SK-N-SH (cell line): ENCODE data around the gene TNPO1.

Experiments
- EP300 ChIP-seq, 2 experiments: IDR thresholded peaks; 2 replicates each; pipeline versions ENCODE4 v1.4.0 to v1.6.1; 2012; ENCODE audit warnings: borderline replicate concordance in 1 of 2, low read depth in 1 of 2, low read length in 1 of 2
- EZH2phosphoT487 ChIP-seq: fragments of 200-600 bp; sonication (generic); IDR thresholded peaks from 2 replicates; pipeline ENCODE4 v1.6.1; 2017; ENCODE audit warnings: low read depth, mixed run types, mild to moderate bottlenecking, antibody characterized with exemption, moderate library complexity, borderline replicate concordance
- GABPA ChIP-seq: IDR thresholded peaks from 2 replicates; pipeline ENCODE4 v1.4.0; 2012; ENCODE audit warnings: low read depth, mild to moderate bottlenecking
- MXI1 ChIP-seq: IDR thresholded peaks from 2 replicates; pipeline ENCODE4 v1.6.1; 2012; ENCODE audit warnings: mild to moderate bottlenecking, low read depth, low read length, improper control_type of control experiment
- NRF1 ChIP-seq: IDR thresholded peaks from 2 replicates; pipeline ENCODE4 v1.6.1; 2012; ENCODE audit warnings: low read depth, mild to moderate bottlenecking, low read length
- POLR2AphosphoS5 ChIP-seq: IDR thresholded peaks from 2 replicates; pipeline ENCODE4 v1.6.1; 2012; ENCODE audit warnings: low read depth, low read length
- SIN3A ChIP-seq: IDR thresholded peaks from 2 replicates; pipeline ENCODE4 v1.6.1; 2012; ENCODE audit warnings: low read depth, mild to moderate bottlenecking, low read length, moderate library complexity, borderline replicate concordance
- TAF1 ChIP-seq: IDR thresholded peaks from 2 replicates; pipeline ENCODE4 v1.6.1; 2012; ENCODE audit warnings: low read depth, mild to moderate bottlenecking, low read length, moderate library complexity, borderline replicate concordance
- TEAD4 ChIP-seq: IDR thresholded peaks from 2 replicates; pipeline ENCODE4 v1.4.0; 2012; ENCODE audit warnings: mild to moderate bottlenecking, borderline replicate concordance; ENCODE audit not compliant: insufficient read depth
- TF ChIP-seq, protein P1 (sequence below): fragments of 200-600 bp; sonication (generic); IDR thresholded peaks from 2 replicates; pipeline ENCODE4 v1.6.1; 2017; ENCODE audit warnings: antibody characterized with exemption, mild to moderate bottlenecking, moderate library complexity
- TF ChIP-seq, protein P2 (sequence below): IDR thresholded peaks from 2 replicates; pipeline ENCODE4 v1.4.0; 2012; ENCODE audit warnings: low read depth, borderline replicate concordance
- TF ChIP-seq, protein P3 (sequence below): IDR thresholded peaks from 2 replicates; pipeline ENCODE4 v1.4.0; 2012; ENCODE audit warnings: low read depth
- TF ChIP-seq, protein P4 (sequence below): IDR thresholded peaks from 2 replicates; pipeline ENCODE4 v1.4.0; 2012; ENCODE audit warnings: low read depth, borderline replicate concordance

DNA sequence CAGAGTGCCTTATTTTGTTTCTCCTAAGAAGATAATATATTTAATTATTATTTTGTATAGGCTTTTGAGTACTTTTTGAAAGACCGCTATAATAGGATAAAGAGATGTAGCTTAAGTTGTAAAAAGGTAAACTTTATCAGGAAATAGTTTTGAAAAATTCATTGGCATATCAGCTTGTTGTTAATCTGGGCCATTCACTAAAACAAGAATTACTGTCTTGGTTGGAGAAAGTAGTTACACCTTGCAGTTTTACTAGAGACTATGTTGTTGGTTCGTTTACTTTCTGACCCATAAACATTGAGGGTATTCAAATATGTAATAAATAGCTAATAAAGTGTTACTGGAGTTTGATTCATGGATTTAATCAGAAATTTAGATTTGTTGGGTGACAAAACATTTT lies 33.7 kb downstream of the TNPO1 start:
- TF ChIP-seq, protein P1, sequence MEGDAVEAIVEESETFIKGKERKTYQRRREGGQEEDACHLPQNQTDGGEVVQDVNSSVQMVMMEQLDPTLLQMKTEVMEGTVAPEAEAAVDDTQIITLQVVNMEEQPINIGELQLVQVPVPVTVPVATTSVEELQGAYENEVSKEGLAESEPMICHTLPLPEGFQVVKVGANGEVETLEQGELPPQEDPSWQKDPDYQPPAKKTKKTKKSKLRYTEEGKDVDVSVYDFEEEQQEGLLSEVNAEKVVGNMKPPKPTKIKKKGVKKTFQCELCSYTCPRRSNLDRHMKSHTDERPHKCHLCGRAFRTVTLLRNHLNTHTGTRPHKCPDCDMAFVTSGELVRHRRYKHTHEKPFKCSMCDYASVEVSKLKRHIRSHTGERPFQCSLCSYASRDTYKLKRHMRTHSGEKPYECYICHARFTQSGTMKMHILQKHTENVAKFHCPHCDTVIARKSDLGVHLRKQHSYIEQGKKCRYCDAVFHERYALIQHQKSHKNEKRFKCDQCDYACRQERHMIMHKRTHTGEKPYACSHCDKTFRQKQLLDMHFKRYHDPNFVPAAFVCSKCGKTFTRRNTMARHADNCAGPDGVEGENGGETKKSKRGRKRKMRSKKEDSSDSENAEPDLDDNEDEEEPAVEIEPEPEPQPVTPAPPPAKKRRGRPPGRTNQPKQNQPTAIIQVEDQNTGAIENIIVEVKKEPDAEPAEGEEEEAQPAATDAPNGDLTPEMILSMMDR: no peak
- TF ChIP-seq POLR2AphosphoS5: no peak
- TF ChIP-seq EZH2phosphoT487: no peak
- no peak for TF ChIP-seq TAF1
- TF ChIP-seq SIN3A: no peak
- TF ChIP-seq MXI1: no peak
- TF ChIP-seq EP300 (IDR thresholded peaks at IDR 0.05; ENCODE audit: borderline replicate concordance in 1 of 2, low read depth in 1 of 2, low read length in 1 of 2): no peak
- TF ChIP-seq TEAD4: no peak
- TF ChIP-seq, protein P2, sequence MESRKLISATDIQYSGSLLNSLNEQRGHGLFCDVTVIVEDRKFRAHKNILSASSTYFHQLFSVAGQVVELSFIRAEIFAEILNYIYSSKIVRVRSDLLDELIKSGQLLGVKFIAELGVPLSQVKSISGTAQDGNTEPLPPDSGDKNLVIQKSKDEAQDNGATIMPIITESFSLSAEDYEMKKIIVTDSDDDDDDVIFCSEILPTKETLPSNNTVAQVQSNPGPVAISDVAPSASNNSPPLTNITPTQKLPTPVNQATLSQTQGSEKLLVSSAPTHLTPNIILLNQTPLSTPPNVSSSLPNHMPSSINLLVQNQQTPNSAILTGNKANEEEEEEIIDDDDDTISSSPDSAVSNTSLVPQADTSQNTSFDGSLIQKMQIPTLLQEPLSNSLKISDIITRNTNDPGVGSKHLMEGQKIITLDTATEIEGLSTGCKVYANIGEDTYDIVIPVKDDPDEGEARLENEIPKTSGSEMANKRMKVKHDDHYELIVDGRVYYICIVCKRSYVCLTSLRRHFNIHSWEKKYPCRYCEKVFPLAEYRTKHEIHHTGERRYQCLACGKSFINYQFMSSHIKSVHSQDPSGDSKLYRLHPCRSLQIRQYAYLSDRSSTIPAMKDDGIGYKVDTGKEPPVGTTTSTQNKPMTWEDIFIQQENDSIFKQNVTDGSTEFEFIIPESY: no peak
- no peak for TF ChIP-seq NRF1
- TF ChIP-seq GABPA: no peak
- TF ChIP-seq, protein P3, sequence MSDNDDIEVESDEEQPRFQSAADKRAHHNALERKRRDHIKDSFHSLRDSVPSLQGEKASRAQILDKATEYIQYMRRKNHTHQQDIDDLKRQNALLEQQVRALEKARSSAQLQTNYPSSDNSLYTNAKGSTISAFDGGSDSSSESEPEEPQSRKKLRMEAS: no peak
- TF ChIP-seq, protein P4, sequence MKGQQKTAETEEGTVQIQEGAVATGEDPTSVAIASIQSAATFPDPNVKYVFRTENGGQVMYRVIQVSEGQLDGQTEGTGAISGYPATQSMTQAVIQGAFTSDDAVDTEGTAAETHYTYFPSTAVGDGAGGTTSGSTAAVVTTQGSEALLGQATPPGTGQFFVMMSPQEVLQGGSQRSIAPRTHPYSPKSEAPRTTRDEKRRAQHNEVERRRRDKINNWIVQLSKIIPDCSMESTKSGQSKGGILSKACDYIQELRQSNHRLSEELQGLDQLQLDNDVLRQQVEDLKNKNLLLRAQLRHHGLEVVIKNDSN: no peak
